SH-SY5Y (cell line): ENCODE results near the gene WDR81.

Source experiments
- GATA2 ChIP-seq: IDR thresholded peaks from 2 replicates; pipeline ENCODE4 v1.6.1; 2011; ENCODE audit warnings: mild to moderate bottlenecking, low read depth, low read length
- GATA3 ChIP-seq: IDR thresholded peaks from 2 replicates; pipeline ENCODE4 v1.6.1; 2011; ENCODE audit warnings: low read depth, mild to moderate bottlenecking, low read length, moderate library complexity

GRCh38 chr17:1767358-1767757, 42.9 kb downstream of the WDR81 start:
- TF ChIP-seq GATA2, result no peak
- TF ChIP-seq GATA3, result no peak
